ENCODE measurements around the gene ESR2. TPM values are rescaled to one million over a fixed set of nuclear protein-coding genes. Genes with fewer than 3 reads are reported as not detected.

The ESR2 gene
- total RNA-seq, 1 donor from 2014 or later, result 2.2 TPM

GRCh38 chr14:64225151-64225757, 68.9 kb downstream of the ESR2 start:
- Histone ChIP-seq H3K36me3 (peaks cover 0 to 68% of the 10 kb centered on the region in 2 donors), H3K27ac (no peak overlapping the region), H3K9me3 (no peaks in the 10 kb centered on the region), H3K27me3 (no peaks in the 10 kb centered on the region), H3K4me1 (no peaks in the 10 kb centered on the region), H3K4me3 (no peak overlapping the region)
- intact Hi-C loops (cut with DNase I), result no loop called here
- TF ChIP-seq POLR2A (IDR thresholded peaks at IDR 0.05) (no peak), POLR2AphosphoS5 (IDR thresholded peaks at IDR 0.05; ENCODE audit: insufficient read depth in 1 of 2, low read depth in 1 of 2) (no peak), CTCF (IDR thresholded peaks at IDR 0.05) (no peak)
- DNase-seq (ENCODE audit: extremely low spot score in 2 of 2), result no peak

GRCh38 chr14:64221391-64222003, 72.7 kb downstream of the ESR2 start:
- Histone ChIP-seq H3K4me1 (no peaks in the 10 kb centered on the region), H3K9me3 (no peaks in the 10 kb centered on the region), H3K27me3 (no peaks in the 10 kb centered on the region), H3K36me3 (peaks cover 0 to 55% of the 10 kb centered on the region in 2 donors), H3K4me3 (no peak overlapping the region), H3K27ac (no peak overlapping the region)
- intact Hi-C loops (cut with DNase I), result no loop called here
- DNase-seq (ENCODE audit: extremely low spot score in 2 of 2), result no peak
- TF ChIP-seq CTCF (IDR thresholded peaks at IDR 0.05) (no peak), POLR2A (IDR thresholded peaks at IDR 0.05) (no peak), POLR2AphosphoS5 (IDR thresholded peaks at IDR 0.05; ENCODE audit: insufficient read depth in 1 of 2, low read depth in 1 of 2) (no peak)

GRCh38 chr14:64220466-64220865, 73.7 kb downstream of the ESR2 start:
- Histone ChIP-seq H3K27ac (no peak overlapping the region), H3K27me3 (no peaks in the 10 kb centered on the region), H3K36me3 (peaks cover 0 to 66% of the 10 kb centered on the region in 2 donors), H3K9me3 (no peaks in the 10 kb centered on the region), H3K4me1 (no peaks in the 10 kb centered on the region), H3K4me3 (no peak overlapping the region)
- TF ChIP-seq POLR2AphosphoS5 (IDR thresholded peaks at IDR 0.05; ENCODE audit: insufficient read depth in 1 of 2, low read depth in 1 of 2), result no peak
- no peak for TF ChIP-seq CTCF (IDR thresholded peaks at IDR 0.05)
- TF ChIP-seq POLR2A (IDR thresholded peaks at IDR 0.05), result no peak
- DNase-seq (ENCODE audit: extremely low spot score in 2 of 2), result no peak
- intact Hi-C loops (cut with DNase I), result no loop called here

- intact Hi-C loops (cut with DNase I), result no loop called here
- Histone ChIP-seq H3K27me3 (no peaks in the 10 kb centered on the region), H3K4me1 (no peaks in the 10 kb centered on the region), H3K27ac (no peak overlapping the region), H3K36me3 (peaks cover 0 to 70% of the 10 kb centered on the region in 2 donors), H3K4me3 (no peak overlapping the region), H3K9me3 (no peaks in the 10 kb centered on the region)
- DNase-seq (ENCODE audit: extremely low spot score in 2 of 2), result no peak
- TF ChIP-seq POLR2AphosphoS5 (IDR thresholded peaks at IDR 0.05; ENCODE audit: insufficient read depth in 1 of 2, low read depth in 1 of 2) (no peak), CTCF (IDR thresholded peaks at IDR 0.05) (no peak), POLR2A (IDR thresholded peaks at IDR 0.05) (no peak)
Observed at GRCh38 chr14:64220056-64220455, 74.1 kb downstream of the ESR2 start.
